GM19099 (cell line): Measurements from ENCODE around the gene GPC3.

Source experiments
- POLR2A ChIP-seq: IDR thresholded peaks from 3 replicates; pipeline ENCODE4 v1.6.1; 2011; ENCODE audit warnings: low read depth; ENCODE audit not compliant: insufficient read length; ENCODE audit errors: extremely low read depth

GPC3 gene

DNA sequence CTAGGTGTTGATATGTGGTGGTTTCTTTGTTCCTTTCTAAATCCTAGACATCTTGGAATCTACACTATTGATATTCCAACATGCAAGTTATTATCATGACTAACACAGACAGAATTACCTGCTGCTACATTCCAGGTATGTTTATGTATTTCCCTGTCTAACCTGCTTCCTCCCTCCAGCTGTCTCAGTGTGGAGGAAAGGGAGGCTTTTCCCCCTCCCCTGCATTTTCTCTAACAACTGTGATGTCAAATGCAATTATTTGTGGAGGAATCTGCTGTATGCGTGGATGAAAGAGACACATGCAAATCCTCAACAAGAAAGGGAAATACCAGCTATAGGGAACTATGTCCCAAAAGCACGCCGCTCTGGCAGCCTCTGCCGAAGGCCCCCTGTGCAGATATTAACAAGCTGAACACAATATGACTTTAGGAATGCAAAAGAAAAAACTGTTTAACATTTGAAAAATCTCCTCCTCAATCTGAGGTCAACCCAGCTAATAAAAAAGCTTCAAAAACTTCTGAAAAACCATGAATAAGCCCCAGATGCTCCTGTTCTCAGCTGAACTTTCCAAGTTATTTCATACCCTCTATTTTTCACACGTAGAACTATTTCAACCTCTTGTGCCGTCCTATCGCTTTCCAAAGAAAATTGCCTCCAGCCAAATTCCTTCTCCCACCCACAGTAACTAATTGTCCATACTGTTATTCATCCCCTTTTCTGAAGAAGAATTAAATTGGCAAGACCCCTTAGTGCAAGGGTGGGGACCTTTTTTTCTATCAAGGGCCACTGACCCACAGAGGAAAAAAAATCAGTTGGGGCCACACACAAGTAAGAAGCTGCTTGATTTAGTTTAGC lies 345.0 kb downstream of the GPC3 start:
- no peak for TF ChIP-seq POLR2A

DNA sequence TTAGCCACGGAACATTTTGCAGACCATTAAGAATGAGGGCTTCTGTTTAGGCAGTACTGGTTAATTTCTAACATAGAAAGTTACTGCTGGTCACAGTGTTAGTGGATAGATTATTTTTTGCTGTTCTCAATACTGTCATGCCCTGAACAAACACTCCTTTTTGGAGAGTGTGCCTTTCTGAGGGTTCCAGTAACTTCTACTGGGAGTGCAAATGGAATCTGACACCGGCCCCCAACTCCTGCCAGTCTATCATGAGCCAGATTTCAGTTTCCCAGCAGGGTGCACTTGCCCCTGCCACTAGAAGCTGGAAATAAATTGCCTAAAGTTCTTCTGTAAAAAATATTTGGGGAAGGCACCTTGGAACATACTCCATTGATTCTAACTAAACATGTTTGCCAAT lies 345.7 kb downstream of the GPC3 start:
- TF ChIP-seq POLR2A: no peak

- TF ChIP-seq POLR2A: no peak
These were observed 347.1 kb downstream of the GPC3 start for GRCh38 chrX:133638285-133638684.

DNA sequence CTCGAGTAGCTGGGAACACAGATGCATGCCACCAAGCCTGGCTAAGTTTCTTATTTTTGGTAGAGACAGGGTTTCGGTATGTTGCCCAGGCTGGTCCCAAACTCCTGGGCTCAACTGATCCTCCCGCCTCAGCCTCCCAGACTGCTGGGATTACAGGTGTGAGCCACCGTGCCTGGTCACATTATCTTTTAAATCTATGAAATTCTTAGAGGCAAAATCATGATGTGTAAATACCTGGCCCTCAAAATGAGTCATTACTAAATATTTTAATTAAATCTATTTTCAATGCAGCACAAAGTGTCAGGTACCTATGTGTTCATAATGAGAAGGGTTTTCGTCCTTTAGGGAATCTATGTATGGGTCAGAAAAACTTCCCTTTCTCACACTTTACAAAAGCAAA lies 347.6 kb downstream of the GPC3 start:
- no peak for TF ChIP-seq POLR2A

DNA sequence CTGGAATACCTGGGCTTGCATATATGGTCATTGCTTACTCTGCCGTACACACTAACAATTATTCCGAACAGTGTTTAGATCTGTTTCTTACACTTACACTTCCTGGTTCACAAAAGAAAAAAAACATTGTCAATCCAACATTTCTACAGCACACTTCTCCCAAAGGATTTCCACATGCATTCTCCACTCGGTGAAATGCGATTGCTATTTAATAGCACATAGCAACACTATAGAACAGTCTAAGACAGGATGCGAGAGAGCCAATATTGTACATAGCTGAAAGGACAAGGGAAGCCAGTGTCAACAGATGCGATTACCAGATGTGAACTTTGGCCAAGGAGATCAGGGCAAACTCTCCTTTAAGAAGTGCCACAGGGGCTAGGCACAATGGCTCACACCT lies 349.4 kb downstream of the GPC3 start:
- TF ChIP-seq POLR2A: no peak

GRCh38 chrX:133634416-133634815 lies 351.0 kb downstream of the GPC3 start:
- TF ChIP-seq POLR2A: no peak

DNA sequence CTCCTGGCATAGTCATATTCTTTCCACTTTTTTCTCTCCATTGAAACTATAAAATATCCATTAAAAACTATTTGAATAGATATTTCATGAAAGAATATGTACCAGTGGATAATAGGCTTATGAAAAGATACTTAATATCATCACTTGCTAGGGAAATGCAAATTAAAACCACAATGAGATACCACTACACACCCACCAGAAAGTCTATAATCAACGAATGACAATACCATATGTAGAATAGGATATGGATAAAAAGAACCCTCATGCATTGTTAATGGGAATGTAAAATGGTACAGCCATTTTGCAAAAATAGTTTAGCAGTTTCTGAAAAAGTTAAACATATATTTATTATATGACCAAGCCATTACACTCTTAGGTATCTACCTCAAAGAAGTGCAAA lies 351.4 kb downstream of the GPC3 start:
- no peak for TF ChIP-seq POLR2A

DNA sequence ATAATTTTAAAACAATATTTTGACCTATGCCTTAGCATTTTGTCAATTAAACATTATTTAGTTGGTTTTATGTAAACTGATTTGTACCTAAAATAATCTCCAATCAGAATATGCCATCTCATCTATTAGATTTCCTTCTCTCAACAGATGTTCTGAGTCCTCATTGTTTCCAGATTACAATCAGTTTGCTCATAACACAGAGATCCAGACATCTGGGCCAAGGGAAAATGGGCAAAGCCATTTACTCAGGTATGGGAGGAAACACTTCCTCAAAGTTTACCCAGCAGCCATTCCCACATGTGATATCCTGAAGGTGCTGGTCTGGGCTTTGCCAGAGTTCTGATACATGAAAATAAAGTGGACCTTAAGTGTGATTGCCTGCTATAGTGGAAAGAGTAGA lies 352.2 kb downstream of the GPC3 start:
- TF ChIP-seq POLR2A: no peak

GRCh38 chrX:133630362-133630761 lies 355.0 kb downstream of the GPC3 start:
- TF ChIP-seq POLR2A: no peak

- no peak for TF ChIP-seq POLR2A
These were observed 357.7 kb downstream of the GPC3 start for GRCh38 chrX:133627673-133628072.

GRCh38 chrX:133611676-133612075 lies 373.7 kb downstream of the GPC3 start:
- no peak for TF ChIP-seq POLR2A

DNA sequence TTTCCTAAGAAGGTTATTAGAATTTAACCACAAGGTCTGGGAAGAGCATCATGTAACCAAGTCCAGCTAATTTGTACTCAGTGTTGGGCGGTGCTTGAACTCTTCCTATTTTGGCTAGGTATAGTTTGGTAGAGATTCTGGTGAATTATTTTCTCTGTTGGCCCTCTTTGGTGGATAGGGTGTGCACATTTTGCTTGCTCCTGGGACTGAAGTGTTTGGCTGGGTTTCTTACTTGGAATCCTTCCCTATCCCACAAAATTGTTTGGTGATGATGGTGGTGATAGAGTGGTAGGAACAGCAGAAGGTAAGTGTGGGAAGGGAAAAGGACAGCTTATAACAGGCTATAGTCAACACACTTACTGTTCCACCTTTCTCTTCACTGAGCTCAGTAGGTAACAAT lies 375.3 kb downstream of the GPC3 start:
- TF ChIP-seq POLR2A: no peak

- TF ChIP-seq POLR2A: no peak
These were observed 376.2 kb downstream of the GPC3 start for GRCh38 chrX:133609166-133609565.

DNA sequence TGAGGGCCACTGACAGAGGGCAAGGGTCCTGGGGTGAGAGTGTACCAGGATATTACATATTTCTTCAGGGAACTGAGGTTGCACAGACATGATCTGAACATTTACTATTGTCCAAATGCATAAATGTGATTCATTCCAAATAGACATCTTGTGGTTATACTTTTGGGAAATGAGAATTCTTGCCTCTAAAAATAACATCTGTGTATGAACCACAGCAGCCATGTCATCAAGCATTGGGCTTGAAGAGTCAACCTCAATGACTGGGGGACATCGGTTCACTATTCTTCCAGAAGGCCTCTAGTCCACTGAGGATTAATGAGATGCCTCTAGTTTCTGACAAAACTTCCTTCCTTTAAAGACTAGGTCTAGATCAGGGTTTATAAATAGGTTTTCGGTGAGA lies 377.0 kb downstream of the GPC3 start:
- TF ChIP-seq POLR2A: no peak

DNA sequence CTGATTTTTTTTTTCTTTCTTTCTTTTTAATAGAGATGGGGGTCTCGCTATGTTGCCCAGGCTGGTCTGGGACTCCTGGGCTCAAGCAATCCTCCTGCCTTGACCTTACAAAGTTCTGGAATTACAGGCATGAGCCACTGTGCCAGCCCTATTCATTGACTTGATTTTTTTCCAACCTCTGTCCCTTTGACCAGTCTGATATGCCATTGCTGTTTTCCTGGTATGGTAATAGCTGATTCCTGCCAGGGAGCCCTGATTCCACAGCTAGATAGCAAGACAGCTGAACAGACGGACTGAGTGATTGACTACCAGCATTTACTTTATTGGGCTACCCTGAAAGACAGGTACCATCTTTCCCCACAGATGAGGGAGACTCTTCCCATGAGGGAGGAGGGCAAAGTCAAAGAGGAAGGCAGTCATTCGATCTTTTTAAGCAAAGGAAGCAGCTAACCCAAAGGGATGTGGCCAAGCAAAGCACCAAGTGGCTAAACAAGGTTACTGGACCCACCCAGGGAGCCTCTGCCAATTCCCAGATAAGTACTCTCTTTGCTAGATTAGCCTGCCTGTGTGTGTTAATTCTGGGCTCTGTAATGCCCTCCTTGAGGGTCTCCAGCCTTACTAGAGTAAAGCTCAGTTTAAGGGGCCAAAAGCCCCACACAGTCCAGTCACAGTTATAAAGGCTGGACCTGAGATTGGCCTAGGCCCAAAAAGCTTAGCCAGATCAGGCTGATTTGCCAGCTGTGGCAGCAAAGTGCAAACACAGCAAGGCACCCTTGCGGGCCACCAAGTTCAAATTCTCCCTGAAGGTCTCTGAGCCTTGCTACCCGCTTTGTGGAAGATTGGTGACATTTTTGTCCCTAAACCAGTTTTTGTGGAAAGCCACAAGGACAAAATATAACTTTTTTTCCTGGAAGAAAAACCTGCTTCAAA lies 377.7 kb downstream of the GPC3 start:
- no peak for TF ChIP-seq POLR2A

GRCh38 chrX:133606990-133607389 lies 378.4 kb downstream of the GPC3 start:
- no peak for TF ChIP-seq POLR2A
